22Rv1 (cell line): ENCODE results near the gene TMEM245.

Experiments used
- ZFX ChIP-seq: fragments of 450-650 bp; IDR thresholded peaks from 2 replicates; pipeline ENCODE4 v1.6.1; 2017; ENCODE audit warnings: antibody characterized with exemption, borderline replicate concordance
- TF ChIP-seq, protein P1 (sequence below): fragments of 450-650 bp; IDR thresholded peaks from 2 replicates; pipeline ENCODE4 v1.5.1; 2017; ENCODE audit warnings: mild to moderate bottlenecking

DNA sequence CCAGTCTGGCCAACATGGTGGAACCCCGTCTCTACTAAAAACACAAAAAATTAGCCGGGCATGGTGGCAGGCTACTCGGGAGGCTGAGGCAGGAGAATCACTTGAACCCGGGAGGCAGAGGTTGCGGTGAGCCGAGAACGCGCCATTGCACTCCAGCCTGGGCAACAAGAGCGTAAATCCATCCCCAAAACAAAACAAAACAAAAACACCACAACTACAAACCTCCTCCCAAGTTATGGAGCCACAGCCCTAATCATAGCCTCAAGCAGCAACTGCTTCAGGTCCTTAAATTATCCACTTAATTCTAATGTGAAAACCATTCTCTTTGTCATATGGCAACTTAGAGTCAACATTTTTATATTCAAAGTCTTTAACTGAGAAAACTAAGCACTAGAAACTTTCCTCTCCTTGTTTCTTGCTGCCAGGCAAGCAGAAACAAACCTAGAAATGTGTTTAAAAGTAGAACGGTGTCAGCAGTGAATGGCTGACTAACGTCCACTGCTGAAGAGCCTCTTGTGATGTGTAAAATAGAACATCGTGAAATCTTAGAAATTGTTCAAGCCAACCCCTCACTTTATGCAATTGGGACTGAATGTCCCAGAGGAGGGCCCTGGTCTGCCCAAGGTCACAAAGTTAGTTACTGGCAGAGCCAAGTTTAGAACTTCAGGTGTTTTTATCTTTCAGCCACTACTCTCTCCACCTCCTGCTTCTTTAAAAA is 5.7 kb downstream of the TMEM245 start:
- TF ChIP-seq, protein P1, sequence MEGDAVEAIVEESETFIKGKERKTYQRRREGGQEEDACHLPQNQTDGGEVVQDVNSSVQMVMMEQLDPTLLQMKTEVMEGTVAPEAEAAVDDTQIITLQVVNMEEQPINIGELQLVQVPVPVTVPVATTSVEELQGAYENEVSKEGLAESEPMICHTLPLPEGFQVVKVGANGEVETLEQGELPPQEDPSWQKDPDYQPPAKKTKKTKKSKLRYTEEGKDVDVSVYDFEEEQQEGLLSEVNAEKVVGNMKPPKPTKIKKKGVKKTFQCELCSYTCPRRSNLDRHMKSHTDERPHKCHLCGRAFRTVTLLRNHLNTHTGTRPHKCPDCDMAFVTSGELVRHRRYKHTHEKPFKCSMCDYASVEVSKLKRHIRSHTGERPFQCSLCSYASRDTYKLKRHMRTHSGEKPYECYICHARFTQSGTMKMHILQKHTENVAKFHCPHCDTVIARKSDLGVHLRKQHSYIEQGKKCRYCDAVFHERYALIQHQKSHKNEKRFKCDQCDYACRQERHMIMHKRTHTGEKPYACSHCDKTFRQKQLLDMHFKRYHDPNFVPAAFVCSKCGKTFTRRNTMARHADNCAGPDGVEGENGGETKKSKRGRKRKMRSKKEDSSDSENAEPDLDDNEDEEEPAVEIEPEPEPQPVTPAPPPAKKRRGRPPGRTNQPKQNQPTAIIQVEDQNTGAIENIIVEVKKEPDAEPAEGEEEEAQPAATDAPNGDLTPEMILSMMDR: no peak
- no peak for TF ChIP-seq ZFX
